Trophoblast cell (in vitro differentiated cells and primary cell): ENCODE data around the gene ADAMTS3.

Experiments used
- DNase-seq, 2 donors: peaks; one replicate each; pipeline ENCODE4 v3.0.0-alpha.2; 2016
- H2AFZ ChIP-seq: 2 replicates; pipeline ENCODE4 v1.6.1; 2013; ENCODE audit warnings: low read length, moderate library complexity, mild to moderate bottlenecking; ENCODE audit not compliant: insufficient read depth, poor library complexity
- H2AK5ac ChIP-seq: 2 replicates; pipeline ENCODE4 v1.6.1; 2013; ENCODE audit warnings: mild to moderate bottlenecking, low read length
- H2BK120ac ChIP-seq: 2 replicates; pipeline ENCODE4 v1.6.1; 2013; ENCODE audit warnings: low read length, mild to moderate bottlenecking, moderate library complexity; ENCODE audit not compliant: insufficient read depth, poor library complexity
- H2BK12ac ChIP-seq: 2 replicates; pipeline ENCODE4 v1.6.1; 2013; ENCODE audit warnings: mild to moderate bottlenecking, low read length, moderate library complexity
- H2BK5ac ChIP-seq: 2 replicates; pipeline ENCODE4 v1.6.1; 2013; ENCODE audit warnings: low read length, low read depth, moderate library complexity, mild to moderate bottlenecking; ENCODE audit not compliant: poor library complexity
- H3K14ac ChIP-seq: 2 replicates; pipeline ENCODE4 v1.6.1; 2013; ENCODE audit warnings: mild to moderate bottlenecking, low read length
- H3K18ac ChIP-seq: 2 replicates; pipeline ENCODE4 v1.6.1; 2013; ENCODE audit warnings: mild to moderate bottlenecking, low read length
- H3K23ac ChIP-seq: 2 replicates; pipeline ENCODE4 v1.6.1; 2013; ENCODE audit warnings: low read length
- H3K27ac ChIP-seq: 2 replicates; pipeline ENCODE4 v1.5.1; 2013; ENCODE audit warnings: low read depth, mild to moderate bottlenecking, inconsistent platforms, low read length, moderate library complexity
- H3K27me3 ChIP-seq: 2 replicates; pipeline ENCODE4 v1.6.1; 2013; ENCODE audit warnings: inconsistent platforms, mild to moderate bottlenecking, low read length, moderate library complexity; ENCODE audit not compliant: insufficient read depth
- H3K36me3 ChIP-seq, 2 experiments: 1 replicate in 1 of 2; 2 replicates in 1 of 2; pipeline ENCODE4 v1.6.1; 2013; ENCODE audit warnings: low read length in 2 of 2, mild to moderate bottlenecking in 2 of 2, moderate library complexity in 1 of 2; ENCODE audit not compliant: insufficient read depth in 2 of 2, control insufficient read depth in 1 of 2
- H3K4ac ChIP-seq: 2 replicates; pipeline ENCODE4 v1.6.1; 2013; ENCODE audit warnings: low read depth, mild to moderate bottlenecking, low read length, moderate library complexity
- H3K4me1 ChIP-seq, 2 experiments: 1 replicate in 1 of 2; 2 replicates in 1 of 2; pipeline ENCODE4 v1.6.1; 2013; ENCODE audit warnings: low read length in 2 of 2, mild to moderate bottlenecking in 2 of 2, moderate library complexity in 1 of 2; ENCODE audit not compliant: insufficient read depth in 2 of 2, control insufficient read depth in 1 of 2
- H3K4me2 ChIP-seq: 2 replicates; pipeline ENCODE4 v1.6.1; 2013; ENCODE audit warnings: inconsistent platforms, mild to moderate bottlenecking, low read length, moderate library complexity
- H3K4me3 ChIP-seq: 2 replicates; pipeline ENCODE4 v1.5.1; 2013; ENCODE audit warnings: mild to moderate bottlenecking, low read depth, low read length, inconsistent platforms
- H3K79me1 ChIP-seq: one replicate; pipeline ENCODE4 v1.6.1; 2013; ENCODE audit warnings: low read length
- H3K79me2 ChIP-seq: 2 replicates; pipeline ENCODE4 v1.6.1; 2013; ENCODE audit warnings: low read length, mild to moderate bottlenecking; ENCODE audit not compliant: control insufficient read depth, insufficient read depth, poor library complexity
- H3K9ac ChIP-seq: 2 replicates; pipeline ENCODE4 v1.6.1; 2013; ENCODE audit warnings: mild to moderate bottlenecking, low read length
- H3K9me3 ChIP-seq: 2 replicates; pipeline ENCODE4 v1.6.1; 2013; ENCODE audit warnings: low read depth, mild to moderate bottlenecking, control low read depth, inconsistent platforms, low read length; ENCODE audit not compliant: insufficient read depth
- H4K12ac ChIP-seq: 2 replicates; pipeline ENCODE4 v1.6.1; 2013; ENCODE audit warnings: low read depth, mild to moderate bottlenecking, low read length, moderate library complexity
- H4K8ac ChIP-seq: 2 replicates; pipeline ENCODE4 v1.6.1; 2013; ENCODE audit warnings: low read depth, mild to moderate bottlenecking, low read length, moderate library complexity
- H4K91ac ChIP-seq: one replicate; pipeline ENCODE4 v1.6.1; 2013; ENCODE audit warnings: low read depth, mild to moderate bottlenecking, low read length, moderate library complexity
- WGBS: extraction: QIAGEN DNeasy Blood & Tissue Kit; methylation state at CpG from one replicate; pipeline ENCODE4 v1.1.7; 2013; ENCODE audit warnings: missing lambda C conversion rate; ENCODE audit not compliant: insufficient read length, insufficient coverage; ENCODE audit errors: extremely low coverage; 5-methylcytosine and 5-hydroxymethylcytosine counted together

ADAMTS3 gene

GRCh38 chr4:72301759-72302158 is 267.3 kb downstream of the ADAMTS3 start:
- H3K4me1 ChIP-seq = no peaks in the 10 kb centered on the region
- H3K79me1 ChIP-seq = no peaks in the 10 kb centered on the region
- no peak overlapping the region for H3K27ac ChIP-seq
- H2AFZ ChIP-seq = no peak overlapping the region
- no peak overlapping the region for H2AK5ac ChIP-seq
- H3K4me2 ChIP-seq = no peak overlapping the region
- H3K4ac ChIP-seq = no peak overlapping the region
- H3K9ac ChIP-seq = no peak overlapping the region
- no peak overlapping the region for H3K14ac ChIP-seq
- H3K9me3 ChIP-seq = no peaks in the 10 kb centered on the region
- no peaks in the 10 kb centered on the region for H3K36me3 ChIP-seq
- H2BK12ac ChIP-seq = no peak overlapping the region
- WGBS = no CpG with 5 or more reads among the region's 2 CpGs
- H3K79me2 ChIP-seq = no peaks in the 10 kb centered on the region
- H3K23ac ChIP-seq = no peak overlapping the region
- no peak overlapping the region for H4K12ac ChIP-seq
- no peak for DNase-seq
- H3K4me3 ChIP-seq = no peak overlapping the region
- no peak overlapping the region for H3K18ac ChIP-seq
- H2BK120ac ChIP-seq = no peak overlapping the region
- no peaks in the 10 kb centered on the region for H3K27me3 ChIP-seq
- H2BK5ac ChIP-seq = no peak overlapping the region
- no peak overlapping the region for H4K91ac ChIP-seq
- no peak overlapping the region for H4K8ac ChIP-seq

DNA sequence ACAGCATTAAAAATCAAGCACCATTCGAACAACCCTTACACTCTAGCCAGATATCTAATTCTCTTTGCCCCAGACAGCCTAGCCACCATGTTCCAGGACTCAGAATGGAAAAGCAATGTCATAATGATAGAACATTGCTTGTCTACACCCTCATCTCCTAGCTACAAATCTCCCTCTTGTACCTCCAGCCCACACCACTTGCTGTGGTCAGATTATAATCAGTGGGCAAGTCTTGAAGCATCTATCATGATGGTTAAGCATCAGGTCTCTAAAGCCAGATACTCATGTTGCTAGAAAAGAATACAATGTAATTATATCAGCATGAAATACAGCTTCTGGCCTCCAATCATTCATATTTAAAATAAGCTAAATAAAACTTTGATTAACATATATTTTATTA is 268.9 kb downstream of the ADAMTS3 start:
- no peak overlapping the region for H2BK5ac ChIP-seq
- no peaks in the 10 kb centered on the region for H3K27me3 ChIP-seq
- no peak overlapping the region for H3K9ac ChIP-seq
- H3K79me1 ChIP-seq = no peaks in the 10 kb centered on the region
- no peak overlapping the region for H3K4me2 ChIP-seq
- H3K9me3 ChIP-seq = no peaks in the 10 kb centered on the region
- H2BK12ac ChIP-seq = no peak overlapping the region
- no peak overlapping the region for H4K91ac ChIP-seq
- no peak overlapping the region for H2AK5ac ChIP-seq
- no peak overlapping the region for H3K18ac ChIP-seq
- no peak overlapping the region for H3K27ac ChIP-seq
- no peak for DNase-seq
- H3K4me3 ChIP-seq = no peak overlapping the region
- H2AFZ ChIP-seq = no peak overlapping the region
- no peak overlapping the region for H2BK120ac ChIP-seq
- WGBS = no CpG with 5 or more reads among the region's 1 CpG
- no peaks in the 10 kb centered on the region for H3K36me3 ChIP-seq
- H3K23ac ChIP-seq = no peak overlapping the region
- H4K8ac ChIP-seq = no peak overlapping the region
- H3K4me1 ChIP-seq = no peaks in the 10 kb centered on the region
- H3K79me2 ChIP-seq = no peaks in the 10 kb centered on the region
- no peak overlapping the region for H3K14ac ChIP-seq
- H4K12ac ChIP-seq = no peak overlapping the region
- no peak overlapping the region for H3K4ac ChIP-seq

DNA sequence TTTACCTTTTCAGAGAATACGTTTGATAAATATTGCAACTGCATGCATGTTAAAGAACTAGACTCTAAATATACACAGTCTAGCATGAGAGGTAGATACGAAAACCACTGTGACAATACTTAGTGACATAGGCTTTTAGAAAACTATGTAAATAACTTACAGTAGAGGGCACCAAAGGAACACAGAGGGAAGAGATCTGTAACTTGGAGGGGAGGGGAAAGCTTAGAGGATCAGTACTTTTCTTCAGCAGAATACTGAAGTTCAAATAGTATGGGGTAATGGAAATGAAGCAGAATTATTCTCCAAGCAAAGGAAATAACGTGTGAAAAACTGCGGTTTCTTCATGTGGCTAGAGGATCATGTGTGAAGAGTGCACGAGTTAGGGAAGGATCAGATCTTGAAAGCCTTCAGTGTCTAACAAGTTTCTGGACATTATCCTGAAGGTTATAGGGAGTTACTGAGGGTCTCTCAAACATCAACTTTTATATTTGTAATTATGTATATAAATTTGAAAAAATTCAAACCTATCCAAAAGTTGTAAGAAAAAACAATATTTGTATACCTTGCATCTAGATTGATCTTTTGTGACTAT is 273.0 kb downstream of the ADAMTS3 start:
- no peak overlapping the region for H4K91ac ChIP-seq
- H3K9ac ChIP-seq = no peak overlapping the region
- no peak overlapping the region for H3K23ac ChIP-seq
- H2AK5ac ChIP-seq = no peak overlapping the region
- H2AFZ ChIP-seq = no peak overlapping the region
- H3K14ac ChIP-seq = no peak overlapping the region
- peak in 1 of 2 donors; percentile 79 for DNase-seq
- H3K27ac ChIP-seq = no peak overlapping the region
- H3K36me3 ChIP-seq = no peaks in the 10 kb centered on the region
- H4K12ac ChIP-seq = no peak overlapping the region
- H4K8ac ChIP-seq = no peak overlapping the region
- no peaks in the 10 kb centered on the region for H3K79me1 ChIP-seq
- no peak overlapping the region for H3K4me3 ChIP-seq
- WGBS = no CpG with 5 or more reads among the region's 5 CpGs
- H3K4me1 ChIP-seq = no peaks in the 10 kb centered on the region
- H2BK12ac ChIP-seq = no peak overlapping the region
- H3K79me2 ChIP-seq = no peaks in the 10 kb centered on the region
- no peak overlapping the region for H2BK120ac ChIP-seq
- no peak overlapping the region for H3K18ac ChIP-seq
- no peak overlapping the region for H3K4me2 ChIP-seq
- no peaks in the 10 kb centered on the region for H3K27me3 ChIP-seq
- no peak overlapping the region for H3K4ac ChIP-seq
- H2BK5ac ChIP-seq = no peak overlapping the region
- no peaks in the 10 kb centered on the region for H3K9me3 ChIP-seq

- Histone ChIP-seq H3K14ac (no peak overlapping the region), H3K4ac (no peak overlapping the region), H3K36me3 (no peaks in the 10 kb centered on the region), H4K91ac (no peak overlapping the region), H3K18ac (no peak overlapping the region), H2BK5ac (no peak overlapping the region), H4K12ac (no peak overlapping the region), H3K27me3 (no peaks in the 10 kb centered on the region), H4K8ac (no peak overlapping the region), H3K23ac (no peak overlapping the region), H3K79me2 (no peaks in the 10 kb centered on the region), H2BK120ac (no peak overlapping the region), H2BK12ac (no peak overlapping the region), H3K27ac (no peak overlapping the region), H3K4me3 (peak overlapping the region; percentile 53), H3K4me1 (no peaks in the 10 kb centered on the region), H2AFZ (no peak overlapping the region), H3K9ac (no peak overlapping the region), H2AK5ac (no peak overlapping the region), H3K9me3 (no peaks in the 10 kb centered on the region), H3K79me1 (no peaks in the 10 kb centered on the region), H3K4me2 (no peak overlapping the region)
- no CpG with 5 or more reads among the region's 9 CpGs for WGBS
- no peak for DNase-seq
These were observed 278.3 kb downstream of the ADAMTS3 start for GRCh38 chr4:72290737-72291136.
